HG03103 (cell line): ENCODE measurements around the gene QKI.
"Not testable (repeated sequence)": the region's sequence is repeated elsewhere in the genome, so short reads cannot be mapped to it uniquely, and the experiment has no call there.

Experiments
- ATAC-seq: cut with Tn5 transposase; IDR thresholded peaks from one replicate; pipeline ENCODE4 v1.9.1; 2021; ENCODE audit warnings: low read depth; ENCODE audit not compliant: unreplicated experiment

The QKI gene

DNA sequence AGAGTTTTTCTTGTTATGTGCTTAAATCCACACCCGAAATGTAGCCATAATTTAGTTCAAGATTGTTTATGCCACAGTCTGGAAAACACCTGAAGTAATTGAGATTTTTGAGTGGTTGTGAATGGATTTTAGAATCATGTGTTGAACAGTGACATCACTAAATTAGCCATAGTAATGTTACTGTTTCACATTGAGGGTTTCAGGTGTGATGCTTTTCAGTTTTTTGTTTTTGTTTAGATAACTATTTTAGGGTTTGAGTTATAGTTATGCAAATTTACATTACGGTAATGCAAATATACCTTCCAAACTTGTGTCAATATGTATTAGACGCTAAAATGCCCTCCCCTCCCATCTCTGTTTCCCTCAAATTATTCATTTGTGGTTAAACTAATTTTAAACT, 22.9 kb downstream of the QKI start:
- no peak for ATAC-seq

DNA sequence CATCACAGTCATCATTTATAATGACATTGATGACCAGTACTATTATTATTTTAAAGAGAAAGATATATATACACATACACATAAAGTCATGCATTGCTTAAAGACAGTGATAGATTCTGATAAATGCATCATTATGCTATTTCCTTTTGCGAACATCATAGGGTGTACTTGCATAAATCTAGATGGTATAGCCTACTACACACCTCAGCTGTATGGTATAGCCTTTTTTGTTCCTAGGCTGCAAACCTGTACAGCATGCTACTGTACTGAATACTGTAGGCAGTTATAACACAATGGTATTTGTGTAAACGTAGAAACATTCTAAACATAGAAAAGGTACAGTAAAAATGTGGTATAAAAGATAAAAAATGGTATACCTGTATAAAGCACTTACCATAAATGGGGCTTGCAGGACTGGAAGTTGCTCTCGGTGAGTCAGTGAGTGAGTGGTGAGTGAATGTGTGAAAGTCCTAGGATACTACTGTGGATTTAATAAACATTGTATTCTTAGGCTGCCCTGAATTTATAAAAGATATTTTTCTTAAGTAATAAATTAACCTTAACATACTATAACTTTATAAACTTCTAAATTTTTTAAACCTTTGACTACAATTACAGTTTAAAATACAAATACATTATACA, 23.9 kb downstream of the QKI start:
- ATAC-seq = no peak

- no peak for ATAC-seq
Measured at GRCh38 chr6:163438940-163439335, 24.4 kb downstream of the QKI start.

GRCh38 chr6:163439390-163439789, 24.9 kb downstream of the QKI start:
- ATAC-seq = not testable (repeated sequence)

DNA sequence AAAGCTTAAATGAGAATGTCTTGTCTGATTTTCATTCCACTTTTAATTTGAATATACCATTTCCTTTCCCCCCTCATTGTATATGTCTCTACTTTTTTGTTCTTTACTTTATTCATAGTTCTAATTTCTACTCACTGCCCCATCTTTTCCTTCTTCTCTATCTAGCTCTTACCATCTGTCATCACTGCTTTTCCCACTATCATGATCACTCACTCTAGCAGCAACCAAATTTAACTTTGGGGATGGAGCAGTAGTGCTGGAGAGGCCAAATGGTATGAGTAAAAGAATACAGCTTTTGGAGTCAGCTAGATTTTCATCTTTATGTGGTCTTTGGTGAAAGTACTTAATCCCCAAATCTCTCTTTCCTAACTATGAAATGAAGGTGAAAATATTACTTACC, 25.5 kb downstream of the QKI start:
- no peak for ATAC-seq

GRCh38 chr6:163442336-163442735, 27.8 kb downstream of the QKI start:
- no peak for ATAC-seq

DNA sequence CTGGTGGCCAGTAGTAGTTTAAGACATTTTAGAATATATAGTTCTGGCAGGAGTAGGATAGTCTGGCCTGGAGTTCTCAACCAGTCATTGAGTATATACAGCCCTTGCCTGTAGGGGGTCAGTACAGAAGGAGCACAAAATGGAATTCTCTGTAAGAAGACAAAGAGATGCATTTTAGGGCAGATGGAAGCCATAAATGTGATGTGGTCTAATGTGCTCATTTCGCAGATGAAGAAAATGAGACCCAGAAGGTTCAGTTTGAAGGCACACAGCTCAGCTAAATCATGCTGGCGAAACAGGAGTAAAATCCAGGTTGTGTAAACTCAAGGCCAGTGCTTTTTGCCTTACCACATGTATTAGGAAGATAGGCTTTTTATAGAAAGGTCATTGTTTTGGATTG, 29.6 kb downstream of the QKI start:
- no peak for ATAC-seq

DNA sequence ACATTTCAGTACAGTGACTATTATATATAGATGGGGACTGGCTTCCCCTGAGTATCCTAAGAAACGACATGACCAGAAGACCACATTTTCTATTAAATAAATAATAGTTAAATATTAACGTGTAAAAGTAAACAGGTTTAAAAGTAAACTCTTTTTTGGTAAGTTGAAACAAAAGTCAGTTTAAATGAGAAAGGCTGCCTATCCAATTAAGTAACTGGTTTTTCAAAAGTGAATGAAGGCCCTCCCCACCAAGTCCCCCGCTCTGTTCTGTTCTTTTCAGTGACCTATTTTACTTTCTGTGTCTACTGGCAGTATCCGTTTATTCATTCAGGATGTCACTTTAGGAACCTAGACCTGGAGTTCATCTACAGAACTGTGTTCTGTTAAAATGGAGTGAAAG, 32.0 kb downstream of the QKI start:
- ATAC-seq = no peak

GRCh38 chr6:163449076-163449475, 34.6 kb downstream of the QKI start:
- ATAC-seq = no peak

DNA sequence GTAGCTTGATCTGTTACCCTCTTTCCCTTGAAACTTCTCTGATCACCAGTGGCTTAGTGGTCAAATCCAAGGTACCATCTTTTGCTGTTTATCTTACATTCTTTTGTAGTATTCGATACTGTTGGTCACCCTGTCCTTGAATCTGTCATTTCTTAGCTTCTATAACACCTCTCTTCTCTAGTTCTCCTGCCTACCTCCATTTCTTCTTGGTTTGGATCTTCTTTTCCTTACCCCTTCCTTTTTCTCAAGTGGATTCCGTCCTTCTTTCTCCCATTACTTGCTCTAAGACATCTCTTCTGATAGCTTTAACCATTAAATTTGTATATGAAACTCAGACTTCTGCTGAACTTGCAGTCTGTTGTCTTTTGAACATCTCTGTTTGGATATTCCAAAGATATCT, 39.9 kb downstream of the QKI start:
- ATAC-seq = no peak

DNA sequence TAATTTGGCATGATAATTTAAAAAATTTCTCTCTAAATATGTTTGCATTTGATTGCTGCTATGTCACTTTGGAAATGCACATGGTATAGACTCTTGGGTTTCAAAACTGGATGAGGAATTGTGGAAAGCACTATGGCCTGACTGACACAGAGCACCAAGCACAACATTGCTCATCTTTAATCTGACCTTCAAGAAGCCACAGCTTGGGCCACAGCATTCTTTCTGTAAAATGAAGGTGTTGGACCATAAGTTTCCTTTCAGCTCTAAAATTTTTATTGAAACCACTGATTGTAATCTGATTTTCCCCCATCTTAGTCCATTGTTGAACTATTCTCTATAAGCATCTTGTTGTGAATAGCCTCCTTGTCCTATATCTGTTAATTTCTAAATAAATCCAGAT, 41.0 kb downstream of the QKI start:
- no peak for ATAC-seq

DNA sequence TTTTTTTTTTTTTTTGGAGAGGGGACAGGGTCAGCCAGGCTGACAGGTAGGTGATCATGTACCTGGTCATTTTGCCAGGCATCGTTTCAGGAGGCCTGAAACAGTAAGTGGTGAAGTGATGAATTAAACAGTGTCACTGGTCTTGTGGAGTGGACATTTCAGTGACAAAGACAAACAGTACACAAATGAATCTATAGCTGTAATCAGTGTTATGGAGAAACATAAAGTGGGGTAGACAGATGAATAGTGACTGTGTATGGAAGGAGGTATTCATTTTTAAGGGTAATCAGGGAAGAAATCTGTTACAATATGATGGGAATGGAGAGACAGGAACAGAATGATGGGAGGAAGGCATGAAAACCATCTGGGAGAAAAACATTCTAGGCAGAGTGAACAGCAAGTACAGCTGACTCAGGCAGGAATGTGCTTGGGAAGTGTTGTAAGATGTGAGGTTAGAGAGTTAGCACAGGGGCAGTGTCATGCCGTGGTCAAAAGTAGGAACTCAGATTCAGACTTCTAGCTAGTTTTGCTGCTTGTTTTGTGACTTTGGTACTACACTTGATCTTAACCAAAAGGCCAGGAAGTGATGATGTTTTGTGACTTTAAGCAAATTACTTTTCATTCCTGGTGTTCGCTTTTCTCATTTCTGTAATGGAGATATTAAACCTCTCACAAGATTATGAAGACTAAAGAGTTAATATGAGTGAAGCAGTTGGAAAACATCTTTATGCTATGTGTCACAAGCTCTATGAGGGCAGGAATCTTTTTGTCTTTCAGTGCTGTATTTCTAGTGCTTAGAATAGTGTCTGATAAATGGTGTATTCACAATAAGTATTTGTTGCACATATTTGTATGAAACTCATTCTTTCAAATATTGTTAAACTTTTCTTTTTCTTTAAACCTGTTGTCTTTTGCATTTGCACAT, 43.4 kb downstream of the QKI start:
- ATAC-seq = no peak

DNA sequence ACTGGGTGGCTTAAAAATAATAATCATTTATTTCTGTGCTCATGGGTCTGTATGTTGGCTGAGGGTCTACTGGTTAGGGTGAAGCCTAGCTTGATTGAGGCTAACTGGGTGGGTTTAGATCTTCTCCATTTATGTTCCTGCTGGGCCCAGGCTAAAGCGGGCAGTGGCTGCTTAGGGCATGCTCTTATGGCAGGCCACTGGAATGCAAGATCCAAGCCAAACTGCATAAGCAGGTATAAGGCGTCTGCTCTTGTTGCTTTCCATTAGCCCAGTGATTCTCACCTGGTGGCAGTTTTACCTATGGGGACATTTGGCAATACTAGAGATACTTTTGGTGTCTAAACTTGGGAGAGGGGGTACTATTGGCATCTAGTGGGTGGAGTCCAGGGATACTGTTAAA, 44.5 kb downstream of the QKI start:
- no peak for ATAC-seq

GRCh38 chr6:163459536-163459935, 45.0 kb downstream of the QKI start:
- no peak for ATAC-seq

- peak; percentile 86 for ATAC-seq
Measured at GRCh38 chr6:163460307-163460782, 45.8 kb downstream of the QKI start.

- ATAC-seq = no peak
Measured at GRCh38 chr6:163461696-163462095, 47.2 kb downstream of the QKI start.

- no peak for ATAC-seq
Measured at GRCh38 chr6:163463180-163463579, 48.7 kb downstream of the QKI start.

- no peak for ATAC-seq
Measured at GRCh38 chr6:163463795-163464194, 49.3 kb downstream of the QKI start.

GRCh38 chr6:163466839-163467390, 52.4 kb downstream of the QKI start:
- no peak for ATAC-seq

DNA sequence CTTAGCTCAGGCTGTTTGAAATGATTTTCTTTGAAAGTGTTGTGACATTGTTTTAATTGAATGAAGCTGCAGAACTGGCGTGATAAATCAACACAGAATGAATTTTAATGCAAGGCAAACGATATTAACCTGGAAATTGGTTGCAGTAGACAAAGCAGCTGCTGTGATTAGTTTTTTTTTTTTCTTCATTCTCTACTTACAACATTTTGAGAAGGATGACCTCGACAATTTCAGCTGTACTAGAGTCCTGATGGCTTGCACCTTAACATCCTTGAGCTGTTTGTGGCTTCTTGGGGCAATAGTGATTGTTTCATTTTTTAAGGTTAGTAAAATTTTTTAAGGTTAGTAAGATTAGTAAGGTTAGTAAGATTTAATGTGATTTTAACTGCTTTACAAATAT, 54.2 kb downstream of the QKI start:
- ATAC-seq = no peak

- no peak for ATAC-seq
Measured at GRCh38 chr6:163469459-163469985, 55.0 kb downstream of the QKI start.
